ENCODE measurements around the gene STK33.

DNA sequence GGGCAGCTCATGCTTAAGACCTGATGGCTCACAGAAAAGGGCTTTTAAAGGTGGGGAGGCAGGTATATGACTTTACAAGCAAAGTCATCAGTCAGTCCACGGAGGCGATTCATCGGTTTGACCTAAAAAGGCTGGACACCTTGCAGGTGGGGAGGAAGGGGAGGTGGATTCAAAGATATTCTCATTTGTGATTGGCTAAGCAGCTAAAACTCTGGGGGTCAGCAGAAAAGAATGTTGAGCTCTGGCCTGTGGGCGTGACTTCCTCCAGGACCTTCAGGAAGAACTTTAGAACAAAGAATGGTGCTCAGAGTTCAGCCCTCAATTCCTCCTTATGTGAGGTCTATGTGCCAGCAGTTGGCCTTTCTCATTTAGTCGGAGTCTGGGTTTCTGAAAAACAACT is 252.0 kb downstream of the STK33 start:
- TF ChIP-seq POLR2A (IDR thresholded peaks at IDR 0.05; ENCODE audit: low read length) (no peak), GATA1 (IDR thresholded peaks at IDR 0.05; ENCODE audit: low read depth, low read length) (no peak)

Measured in erythroblast (primary cell).